IPS-20b (cell line): ENCODE data around the gene FAM83C.

ENCODE experiments used
- H3K27ac ChIP-seq: one replicate; pipeline ENCODE4 v1.5.1; 2013; ENCODE audit warnings: low read length
- H3K27me3 ChIP-seq: 2 replicates; pipeline ENCODE4 v1.6.1; 2013; ENCODE audit warnings: mild to moderate bottlenecking, low read length, inconsistent platforms; ENCODE audit not compliant: insufficient read depth
- H3K36me3 ChIP-seq: 2 replicates; pipeline ENCODE4 v1.6.1; 2013; ENCODE audit warnings: low read depth, mild to moderate bottlenecking, inconsistent platforms, low read length, moderate library complexity; ENCODE audit not compliant: insufficient read depth
- H3K4me1 ChIP-seq: 2 replicates; pipeline ENCODE4 v1.6.1; 2013; ENCODE audit warnings: mild to moderate bottlenecking, control low read depth, inconsistent platforms, low read length, moderate library complexity; ENCODE audit not compliant: insufficient read depth
- H3K4me3 ChIP-seq: 2 replicates; pipeline ENCODE4 v1.5.1; 2013; ENCODE audit warnings: mild to moderate bottlenecking, low read length, inconsistent platforms
- H3K9ac ChIP-seq: 2 replicates; pipeline ENCODE4 v1.6.1; 2013; ENCODE audit warnings: low read depth, mild to moderate bottlenecking, inconsistent platforms, low read length, moderate library complexity
- H3K9me3 ChIP-seq: 2 replicates; pipeline ENCODE4 v1.6.1; 2013; ENCODE audit warnings: mild to moderate bottlenecking, low read depth, low read length, inconsistent platforms; ENCODE audit not compliant: insufficient read depth

FAM83C gene

DNA sequence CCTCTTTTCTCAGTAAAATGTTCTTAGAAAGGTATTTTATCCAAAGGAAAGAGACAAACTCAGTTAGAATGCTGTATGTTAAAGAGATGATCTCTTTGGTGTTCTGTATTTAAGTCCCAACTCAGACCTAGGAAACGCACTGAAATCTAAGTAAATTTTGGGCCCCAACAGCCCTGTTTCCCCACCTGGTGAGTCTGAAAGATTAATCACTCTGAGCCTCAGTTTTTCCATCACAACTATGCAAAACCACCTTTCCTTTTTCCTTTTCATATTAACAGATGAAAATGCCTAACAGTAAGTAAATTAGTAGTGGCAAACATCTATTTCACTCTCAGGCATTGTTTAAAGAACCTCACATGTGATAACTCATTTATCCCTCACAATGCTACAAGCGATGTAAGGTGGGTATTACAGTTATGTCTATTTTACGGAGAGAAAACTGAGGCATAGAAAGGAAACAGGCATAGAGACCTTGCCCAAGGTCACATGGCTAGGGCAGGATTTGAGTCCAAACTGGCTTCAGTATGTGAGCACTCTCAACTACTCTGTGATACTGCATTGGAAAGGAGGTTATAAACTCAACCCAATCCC lies 36.0 kb upstream of the FAM83C start:
- 0 out of 2 replicates have a peak, but pooled peaks cover 3% of the 10 kb centered on the region for H3K36me3 ChIP-seq
- no peaks in the 10 kb centered on the region for H3K4me1 ChIP-seq
- H3K9ac ChIP-seq: no peak overlapping the region
- no peak overlapping the region for H3K27ac ChIP-seq
- no peaks in the 10 kb centered on the region for H3K27me3 ChIP-seq
- no peak overlapping the region for H3K4me3 ChIP-seq
- H3K9me3 ChIP-seq: no peaks in the 10 kb centered on the region

DNA sequence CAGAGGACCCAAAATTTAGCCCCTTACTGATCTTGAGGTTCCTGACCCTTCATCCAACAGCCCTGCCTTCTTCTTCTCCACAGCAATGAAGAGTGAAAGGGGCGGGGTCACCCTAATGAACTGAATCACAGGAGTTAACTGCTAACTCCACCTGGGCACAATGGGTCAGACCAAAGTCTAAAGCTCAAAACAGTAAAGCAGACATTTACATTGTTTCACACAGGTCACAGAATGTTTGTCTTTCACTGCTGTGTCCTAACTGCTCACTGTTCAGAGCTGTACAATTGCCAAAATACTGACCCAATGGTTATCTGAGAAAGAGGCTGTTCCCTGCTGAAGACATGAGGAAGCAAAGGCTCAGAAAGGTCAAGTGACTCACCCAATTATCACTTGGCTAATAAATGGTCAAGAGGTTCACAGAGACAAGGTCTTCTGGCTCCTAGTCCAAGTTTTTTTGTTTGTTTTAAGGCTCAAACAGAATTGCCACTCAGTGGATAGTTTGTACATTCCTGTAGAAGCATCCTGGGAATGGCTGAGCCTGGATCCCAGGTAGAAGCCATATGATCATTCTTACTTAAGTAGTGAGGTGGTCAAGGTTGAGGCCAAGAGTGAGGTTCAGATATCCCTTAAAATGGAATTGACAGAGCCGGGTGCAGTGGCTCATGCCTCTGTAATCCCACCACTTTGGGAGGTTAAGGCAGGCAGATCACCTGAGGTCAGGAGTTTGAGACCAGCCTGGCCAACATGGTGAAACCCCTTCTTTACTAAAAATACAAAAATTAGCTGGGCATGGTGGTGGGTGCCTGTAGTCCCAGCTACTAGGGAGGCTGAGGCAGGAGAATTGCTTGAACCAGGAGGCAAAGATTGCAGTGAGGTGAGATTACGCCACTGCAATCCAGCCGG lies 35.1 kb upstream of the FAM83C start:
- Histone ChIP-seq H3K9ac (no peak overlapping the region), H3K4me3 (no peak overlapping the region), H3K27ac (no peak overlapping the region), H3K9me3 (no peaks in the 10 kb centered on the region), H3K4me1 (no peaks in the 10 kb centered on the region), H3K27me3 (no peaks in the 10 kb centered on the region), H3K36me3 (0 out of 2 replicates have a peak, but pooled peaks cover 3% of the 10 kb centered on the region)

DNA sequence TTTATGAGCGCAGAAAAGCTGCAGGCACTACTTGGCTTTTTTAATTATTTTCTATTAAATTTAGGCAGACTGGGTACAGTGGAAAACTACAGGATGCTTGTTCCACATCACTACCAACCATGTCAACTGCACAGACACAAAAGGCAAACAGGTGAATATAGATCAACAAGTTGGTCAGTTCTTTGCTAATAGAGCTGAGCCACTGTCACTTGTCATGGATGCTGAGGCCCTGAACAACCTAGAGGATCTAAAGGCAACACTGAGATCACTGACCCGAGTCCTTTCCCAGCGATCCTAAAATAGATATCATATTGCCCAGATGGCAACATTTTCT lies 34.5 kb upstream of the FAM83C start:
- Histone ChIP-seq H3K4me1 (no peaks in the 10 kb centered on the region), H3K9ac (no peak overlapping the region), H3K27ac (no peak overlapping the region), H3K9me3 (no peaks in the 10 kb centered on the region), H3K36me3 (0 out of 2 replicates have a peak, but pooled peaks cover 3% of the 10 kb centered on the region), H3K4me3 (no peak overlapping the region), H3K27me3 (no peaks in the 10 kb centered on the region)

DNA sequence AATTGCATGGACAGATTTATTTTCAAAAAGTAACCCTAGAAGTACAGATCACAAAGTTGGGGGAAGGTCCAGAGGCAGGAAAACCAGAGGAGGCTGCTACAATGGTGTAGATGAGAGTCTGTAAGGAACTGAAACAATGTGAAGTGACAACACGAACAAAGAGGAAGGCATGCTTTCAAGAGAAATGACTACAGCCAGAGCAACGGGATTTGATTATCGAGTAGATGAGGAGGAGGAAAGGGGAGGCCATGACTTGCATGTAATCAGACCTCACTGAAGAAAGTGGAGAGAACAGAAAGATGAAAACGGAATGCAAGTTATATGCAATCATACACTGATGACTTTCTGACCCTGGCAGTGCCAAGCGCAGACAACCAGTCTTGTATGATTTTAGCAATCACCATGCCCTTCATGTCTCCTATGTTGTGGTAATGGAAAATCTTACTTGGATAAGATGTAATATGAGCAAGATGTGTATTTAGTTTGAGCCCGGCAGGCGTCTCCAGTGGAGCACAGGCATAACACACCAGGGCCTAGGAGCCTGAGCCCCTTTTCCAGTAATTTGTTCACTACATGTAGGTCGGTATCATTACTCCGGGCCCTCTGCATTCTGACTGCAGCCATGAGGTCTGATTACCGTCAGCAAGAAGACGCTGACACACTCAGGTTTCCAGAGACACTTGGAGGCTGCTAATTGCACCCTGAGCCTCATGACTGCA lies 34.0 kb upstream of the FAM83C start:
- H3K9me3 ChIP-seq: no peaks in the 10 kb centered on the region
- no peak overlapping the region for H3K9ac ChIP-seq
- no peak overlapping the region for H3K4me3 ChIP-seq
- no peak overlapping the region for H3K27ac ChIP-seq
- 0 out of 2 replicates have a peak, but pooled peaks cover 3% of the 10 kb centered on the region for H3K36me3 ChIP-seq
- H3K4me1 ChIP-seq: no peaks in the 10 kb centered on the region
- no peaks in the 10 kb centered on the region for H3K27me3 ChIP-seq

DNA sequence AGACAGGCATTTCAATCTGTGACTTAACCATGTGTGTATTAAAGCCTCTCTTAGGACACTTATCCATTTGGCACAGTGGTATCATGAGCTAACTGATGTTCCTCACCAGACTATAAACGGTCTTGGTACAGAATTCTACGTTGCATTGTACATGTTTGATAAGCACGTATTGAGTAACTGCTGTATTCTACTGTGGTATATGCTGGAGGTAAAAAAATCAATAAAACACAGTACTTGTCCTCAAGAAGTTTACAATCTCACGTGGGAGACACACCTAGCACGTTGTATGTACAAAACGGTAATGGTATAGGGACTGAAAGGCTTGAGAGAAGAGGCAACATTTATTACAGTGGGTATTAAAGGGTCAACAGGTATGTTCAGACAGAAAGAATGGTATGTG lies 33.2 kb upstream of the FAM83C start:
- Histone ChIP-seq H3K36me3 (0 out of 2 replicates have a peak, but pooled peaks cover 3% of the 10 kb centered on the region), H3K9ac (no peak overlapping the region), H3K4me1 (peaks cover 6% of the 10 kb centered on the region), H3K27ac (no peak overlapping the region), H3K4me3 (no peak overlapping the region), H3K9me3 (no peaks in the 10 kb centered on the region), H3K27me3 (no peaks in the 10 kb centered on the region)

DNA sequence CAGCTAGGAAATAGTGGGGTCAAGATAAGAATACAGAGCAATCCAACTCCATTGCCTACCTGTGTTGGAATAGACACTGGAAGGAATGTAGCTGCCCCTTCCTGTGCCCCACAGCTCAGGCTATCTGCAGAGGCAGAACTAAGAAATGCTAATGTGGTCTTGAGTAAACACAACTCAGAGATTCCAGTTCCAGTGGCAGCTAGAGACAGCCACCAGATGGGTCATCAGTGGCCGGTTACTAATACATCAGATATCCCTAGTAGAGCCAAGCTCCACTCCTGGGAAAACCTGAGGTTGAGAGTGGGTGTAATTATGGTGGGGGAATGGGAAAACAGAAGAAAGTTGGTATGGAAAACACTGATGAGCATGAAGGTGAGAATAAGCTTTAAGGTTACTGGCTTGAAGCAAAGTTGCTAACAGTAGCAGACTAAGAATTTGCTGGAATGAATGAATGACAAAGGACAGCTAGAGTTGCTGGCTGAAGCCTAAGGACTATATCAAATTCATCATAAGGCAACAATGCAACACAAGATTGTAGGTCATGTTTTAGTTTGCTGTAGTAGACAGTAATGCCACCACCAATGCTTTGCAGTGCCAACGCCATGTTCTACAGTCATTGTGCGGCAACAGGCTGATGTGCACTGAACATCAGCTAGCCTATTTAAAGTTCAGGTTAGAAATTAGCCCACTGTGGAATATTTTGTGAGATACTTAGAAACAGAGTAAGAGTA lies 28.3 kb upstream of the FAM83C start:
- Histone ChIP-seq H3K4me1 (peaks cover 18% of the 10 kb centered on the region), H3K4me3 (no peak overlapping the region)

DNA sequence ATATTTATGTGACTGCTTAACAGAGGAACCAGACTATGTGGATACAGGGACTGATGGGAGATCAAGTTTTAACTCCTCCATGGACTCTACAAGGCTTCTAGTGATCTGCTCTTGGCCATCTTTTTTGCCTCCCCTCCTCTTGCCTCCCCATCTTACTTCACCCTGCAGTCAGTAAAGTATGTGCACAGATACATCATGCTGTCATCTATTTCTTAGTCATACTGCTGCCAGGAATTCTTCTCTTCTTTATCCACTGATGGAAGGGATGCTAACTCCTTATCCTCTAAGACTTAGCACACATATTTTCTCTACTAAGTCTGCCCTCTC lies 27.6 kb upstream of the FAM83C start:
- H3K4me1 ChIP-seq: peaks cover 22% of the 10 kb centered on the region
- no peak overlapping the region for H3K27ac ChIP-seq

More for the DNA sequence above, 28.3 kb upstream of the FAM83C start:
- no peaks in the 10 kb centered on the region for H3K9me3 ChIP-seq
- peaks cover 5% of the 10 kb centered on the region; the same call in 1 of the 2 replicates for H3K36me3 ChIP-seq
- no peaks in the 10 kb centered on the region for H3K27me3 ChIP-seq
- no peak overlapping the region for H3K9ac ChIP-seq
- no peak overlapping the region for H3K27ac ChIP-seq

DNA sequence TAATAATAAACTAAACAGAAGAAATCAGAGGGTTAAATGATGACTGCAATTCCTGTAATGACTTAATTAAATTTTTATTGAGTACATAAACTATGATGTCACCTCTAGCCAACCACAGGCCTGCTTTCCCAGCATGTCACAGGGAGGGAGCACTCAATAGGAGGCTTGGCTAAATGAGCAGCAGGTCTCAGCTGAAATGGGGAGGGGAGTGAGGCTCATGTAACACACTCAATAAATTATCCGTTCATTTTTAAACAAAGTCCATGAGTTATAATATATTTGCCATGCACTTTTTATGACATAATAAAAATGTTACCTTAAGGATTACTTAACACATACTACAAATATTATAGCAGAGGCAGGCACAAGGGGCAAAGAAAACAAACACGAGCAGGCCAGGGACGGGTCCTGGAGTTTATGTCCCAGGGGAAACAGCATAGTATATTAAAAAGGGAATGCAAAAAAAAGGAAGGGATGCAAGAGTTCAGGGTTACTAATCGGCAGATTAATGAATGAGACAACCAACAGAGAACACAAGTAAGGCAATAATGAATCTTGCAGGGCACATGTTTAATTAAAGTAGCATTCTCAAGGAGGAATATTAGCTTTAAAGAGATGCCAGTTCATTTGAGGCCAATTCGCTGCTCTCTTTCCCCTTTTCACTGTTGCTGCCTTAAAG lies 27.1 kb upstream of the FAM83C start:
- Histone ChIP-seq H3K27me3 (no peaks in the 10 kb centered on the region), H3K4me3 (no peak overlapping the region), H3K9me3 (no peaks in the 10 kb centered on the region), H3K27ac (no peak overlapping the region), H3K36me3 (peaks cover 6% of the 10 kb centered on the region; the same call in 1 of the 2 replicates), H3K4me1 (peaks cover 23% of the 10 kb centered on the region), H3K9ac (no peak overlapping the region)

More for the DNA sequence above, 27.6 kb upstream of the FAM83C start:
- Histone ChIP-seq H3K9ac (no peak overlapping the region), H3K4me3 (no peak overlapping the region), H3K9me3 (no peaks in the 10 kb centered on the region), H3K27me3 (no peaks in the 10 kb centered on the region), H3K36me3 (peaks cover 3% of the 10 kb centered on the region; the same call in 1 of the 2 replicates)

- no peak overlapping the region for H3K9ac ChIP-seq
- H3K27me3 ChIP-seq: no peaks in the 10 kb centered on the region
- H3K27ac ChIP-seq: no peak overlapping the region
- H3K36me3 ChIP-seq: peaks cover 8% of the 10 kb centered on the region; the same call in 1 of the 2 replicates
- no peak overlapping the region for H3K4me3 ChIP-seq
- peaks cover 23% of the 10 kb centered on the region for H3K4me1 ChIP-seq
- H3K9me3 ChIP-seq: no peaks in the 10 kb centered on the region
Observed at GRCh38 chr20:35318502-35319157, 26.4 kb upstream of the FAM83C start.

DNA sequence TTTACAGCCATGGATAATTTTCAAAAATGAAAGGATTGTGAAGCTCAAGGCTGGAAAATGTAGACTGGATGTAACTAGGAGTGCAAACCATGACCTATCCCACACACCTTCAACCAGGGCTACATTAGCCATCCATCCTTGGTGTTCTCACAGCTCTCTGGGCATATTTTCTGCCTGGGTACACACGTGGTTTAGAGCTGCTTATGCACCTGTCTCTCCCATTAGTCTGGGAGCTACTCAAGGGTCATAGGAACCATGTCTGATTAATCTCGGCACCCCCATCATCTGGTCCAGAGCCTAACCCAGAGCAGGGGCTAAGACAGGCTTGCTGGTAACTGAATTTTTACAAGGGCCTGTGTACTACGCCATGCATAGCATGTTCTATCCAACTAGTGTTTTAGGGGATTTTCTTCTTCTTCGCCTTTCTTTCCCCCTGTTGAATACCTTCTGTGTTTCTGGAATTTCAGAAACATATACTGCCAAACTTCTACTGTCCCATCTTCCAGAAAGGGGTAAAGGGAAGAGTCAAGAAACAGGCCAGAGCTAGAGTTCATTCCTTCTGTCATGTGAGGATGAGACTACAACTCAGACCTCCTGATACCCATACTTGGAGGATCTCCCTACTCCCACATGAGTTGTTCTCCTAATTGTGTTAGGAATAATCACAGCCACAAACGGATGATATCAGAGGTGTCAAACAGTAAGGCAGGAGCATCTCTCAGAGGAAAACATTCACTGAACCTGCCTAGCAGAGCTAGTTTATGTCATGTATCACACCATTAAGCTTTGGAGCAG lies 25.4 kb upstream of the FAM83C start:
- Histone ChIP-seq H3K9me3 (no peaks in the 10 kb centered on the region), H3K36me3 (peaks cover 8% of the 10 kb centered on the region; the same call in 1 of the 2 replicates), H3K27me3 (no peaks in the 10 kb centered on the region), H3K27ac (no peak overlapping the region), H3K4me3 (no peak overlapping the region), H3K9ac (no peak overlapping the region), H3K4me1 (peaks cover 26% of the 10 kb centered on the region)
